ENCODE measurements around the gene TFPI.

DNA sequence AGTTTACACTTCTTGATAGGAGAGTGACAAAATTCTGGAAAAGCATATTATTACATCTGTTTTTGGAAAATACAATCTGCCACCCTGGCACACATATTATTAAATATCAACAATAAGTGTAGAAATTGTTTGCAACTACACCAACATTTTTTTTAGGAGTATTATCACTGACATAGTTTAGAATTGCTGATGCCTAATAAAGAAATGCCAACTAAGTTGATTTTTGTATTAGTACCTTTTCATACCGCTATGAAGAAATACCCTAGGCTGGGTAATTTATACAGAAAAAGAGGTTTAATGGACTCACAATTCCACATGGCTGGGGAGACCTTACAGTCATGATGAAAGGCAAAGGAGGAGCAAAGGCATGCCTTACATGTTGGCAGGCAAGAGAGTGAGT, 35.9 kb upstream of the TFPI start:
- no peak for TF ChIP-seq POLR2A (IDR thresholded peaks at IDR 0.05; ENCODE audit: borderline replicate concordance, extremely low read depth, insufficient read depth, insufficient read length)
- no peak for TF ChIP-seq CTCF (IDR thresholded peaks at IDR 0.05 in 2 of 3, conservative IDR thresholded peaks at IDR 0.05 in 1 of 3; ENCODE audit: borderline replicate concordance in 1 of 3, insufficient read depth in 1 of 3, low read depth in 2 of 3, low read length in 2 of 3)
- TF ChIP-seq REST (IDR thresholded peaks at IDR 0.05; ENCODE audit: low read depth), result no peak
- TF ChIP-seq SP1 (IDR thresholded peaks at IDR 0.05; ENCODE audit: low read depth), result no peak
- TF ChIP-seq JUND (IDR thresholded peaks at IDR 0.05), result no peak
- TF ChIP-seq POLR2AphosphoS5 (IDR thresholded peaks at IDR 0.05; ENCODE audit: low read depth, low read length), result no peak
- no peak for TF ChIP-seq EZH2 (IDR thresholded peaks at IDR 0.05)
- TF ChIP-seq RAD21 (IDR thresholded peaks at IDR 0.05; ENCODE audit: low read depth), result no peak
- TF ChIP-seq ELF1 (IDR thresholded peaks at IDR 0.05; ENCODE audit: borderline replicate concordance, low read depth), result no peak
- TF ChIP-seq SRF (IDR thresholded peaks at IDR 0.05; ENCODE audit: low read depth), result no peak
- TF ChIP-seq ATF3 (IDR thresholded peaks at IDR 0.05), result no peak
- TF ChIP-seq EZH2phosphoT487 (IDR thresholded peaks at IDR 0.05; ENCODE audit: borderline replicate concordance), result no peak
- TF ChIP-seq EGR1 (IDR thresholded peaks at IDR 0.05; ENCODE audit: low read depth), result no peak
- no peak for TF ChIP-seq FOSL1 (IDR thresholded peaks at IDR 0.05; ENCODE audit: low read depth)

All from HCT116 (cell line).